Endothelial cell of umbilical vein (primary cell): ENCODE measurements around the gene SLC28A1. TPM values are rescaled to one million over a fixed set of nuclear protein-coding genes. Genes with fewer than 3 reads are reported as not detected.

Experiments used
- BruUV-seq: library from RNA; stranded (reverse); fragments of 400-500 nt; replicated peaks from 2 replicates; lab custom pipeline; 2021; lab: Mats Ljungman, UMichigan
- CTCF ChIA-PET: fragments of 300-600, 350-600 bp; sonication (Branson Sonifier 250); formaldehyde crosslinking; loops from one replicate; lab custom pipeline; 2021; ENCODE audit warnings: antibody characterized with exemption, inconsistent platforms; lab: Charles Lee
- POLR2A ChIA-PET: fragments of 300-600, 350-600 bp; sonication (Branson Sonifier 250); formaldehyde crosslinking; loops from one replicate; lab custom pipeline; 2021; ENCODE audit warnings: antibody characterized with exemption, inconsistent platforms; lab: Charles Lee
- DNase-seq: peaks from one replicate; pipeline ENCODE4 v3.0.0-alpha.2; 2011; ENCODE audit warnings: low read depth, low spot score
- FAIRE-seq: peaks from 2 replicates; lab custom pipeline; 2011; peaks lifted over from hg19 to GRCh38; lab: Jason Lieb, UNC
- H2AFZ ChIP-seq: 2 replicates; pipeline ENCODE4 v1.6.0; 2012; ENCODE audit warnings: low read depth, low read length, control low read depth, inconsistent platforms
- H3K27ac ChIP-seq: 2 replicates; pipeline ENCODE4 v1.5.1; 2011; ENCODE audit warnings: low read depth, mild to moderate bottlenecking, control low read depth, low read length, moderate library complexity; ENCODE audit not compliant: insufficient read depth
- H3K27me3 ChIP-seq, 2 experiments: 2 replicates each; pipeline versions ENCODE4 v1.6.0 to v1.6.1; 2011; ENCODE audit warnings: low read length in 2 of 2, mixed read lengths in 1 of 2; ENCODE audit not compliant: control insufficient read depth in 2 of 2, insufficient read depth in 2 of 2
- H3K36me3 ChIP-seq, 2 experiments: 2 replicates in 1 of 2; 3 replicates in 1 of 2; pipeline ENCODE4 v1.5.1; 2011; ENCODE audit warnings: low read length in 2 of 2, mild to moderate bottlenecking in 1 of 2, moderate library complexity in 1 of 2; ENCODE audit not compliant: control insufficient read depth in 2 of 2, insufficient read depth in 2 of 2; ENCODE audit errors: extremely low read depth in 1 of 2
- H3K4me1 ChIP-seq: 3 replicates; pipeline ENCODE4 v1.5.1; 2011; ENCODE audit warnings: mild to moderate bottlenecking, low read length; ENCODE audit not compliant: control insufficient read depth, insufficient read depth; ENCODE audit errors: extremely low read depth
- H3K4me2 ChIP-seq: 2 replicates; pipeline ENCODE4 v1.6.1; 2011; ENCODE audit warnings: low read length, control low read depth, mixed read lengths; ENCODE audit not compliant: insufficient read depth
- H3K4me3 ChIP-seq, 3 experiments: fragments of 200-600 bp in 1 of 3; sonication (generic), shearing (Covaris generic) in 1 of 3; replicated peaks in 1 of 3; 2 replicates each; pipeline ENCODE4 v1.5.1; 2011 to 2016; ENCODE audit warnings: control low read depth in 3 of 3, low read length in 3 of 3, mild to moderate bottlenecking in 2 of 3, inconsistent platforms in 1 of 3, low read depth in 1 of 3, moderate library complexity in 1 of 3; ENCODE audit not compliant: insufficient read depth in 1 of 3
- H3K79me2 ChIP-seq: 2 replicates; pipeline ENCODE4 v1.6.0; 2012; ENCODE audit warnings: low read length, inconsistent platforms; ENCODE audit not compliant: control insufficient read depth, insufficient read depth
- H3K9ac ChIP-seq: replicated peaks from 2 replicates; pipeline ENCODE3; 2011; ENCODE audit warnings: low read length, control low read depth; ENCODE audit not compliant: insufficient read depth; ENCODE audit errors: extremely low read depth
- H3K9me1 ChIP-seq: replicated peaks from 3 replicates; pipeline ENCODE4 v1.6.0; 2011; ENCODE audit warnings: mild to moderate bottlenecking, low read length; ENCODE audit not compliant: control insufficient read depth, insufficient read depth; ENCODE audit errors: extremely low read depth
- H3K9me3 ChIP-seq: replicated peaks from 2 replicates; pipeline ENCODE4 v1.5.1; 2012; ENCODE audit warnings: low read length, inconsistent platforms; ENCODE audit not compliant: control insufficient read depth, insufficient read depth
- H4K20me1 ChIP-seq: replicated peaks from 2 replicates; pipeline ENCODE3; 2011; ENCODE audit warnings: mild to moderate bottlenecking, low read length; ENCODE audit not compliant: control insufficient read depth, insufficient read depth; ENCODE audit errors: extremely low read depth
- EZH2 ChIP-seq: IDR thresholded peaks from 2 replicates; pipeline ENCODE4 v1.6.1; 2012; ENCODE audit warnings: borderline replicate concordance, low read depth, mild to moderate bottlenecking, moderate library complexity, low read length, inconsistent platforms; ENCODE audit not compliant: severe bottlenecking
- FOS ChIP-seq: IDR thresholded peaks from 2 replicates; pipeline ENCODE4 v1.6.1; 2011; ENCODE audit warnings: mild to moderate bottlenecking, low read length, moderate library complexity, borderline replicate concordance; ENCODE audit not compliant: insufficient read depth
- GATA2 ChIP-seq: IDR thresholded peaks from 2 replicates; pipeline ENCODE4 v1.7.0; 2011; ENCODE audit warnings: low read depth, mild to moderate bottlenecking, moderate library complexity, mixed read lengths, low read length; ENCODE audit not compliant: insufficient read length, insufficient read depth
- JUN ChIP-seq: IDR thresholded peaks from 2 replicates; pipeline ENCODE4 v1.6.1; 2011; ENCODE audit warnings: borderline replicate concordance, low read depth; ENCODE audit not compliant: insufficient read length, insufficient read depth
- MYC ChIP-seq: IDR thresholded peaks from one replicate; pipeline ENCODE4 v1.6.1; 2011; ENCODE audit warnings: mild to moderate bottlenecking, low read depth, low read length
- POLR2A ChIP-seq: IDR thresholded peaks from 2 replicates; pipeline ENCODE4 v1.6.1; 2012; ENCODE audit warnings: low read depth, mild to moderate bottlenecking, control low read depth, low read length
- POLR2AphosphoS5 ChIP-seq: IDR thresholded peaks from 2 replicates; pipeline ENCODE4 v1.6.1; 2012; ENCODE audit warnings: low read depth, mild to moderate bottlenecking, control low read depth, low read length, moderate library complexity; ENCODE audit not compliant: insufficient read depth
- dilution Hi-C: fragments of 300-500 bp; cut with MboI; formaldehyde crosslinking; loops from one replicate; pipeline ENCODE4 v1.15.0; 2019; ENCODE audit warnings: low sequenced_read_pairs; ENCODE audit not compliant: extremely low pct_ligation_motif_present
- intact Hi-C: fragments of 100-400 bp; cut with micrococcal nuclease; formaldehyde crosslinking; loops from one replicate; pipeline ENCODE4 v1.10.0; 2022
- polyA plus RNA-seq, 4 experiments: library from polyadenylated mRNA; depleted of rRNA in 3 of 4; stranded (reverse) in 3 of 4; unstranded in 1 of 4; fragments of >200 nt; gene quantifications; 2 replicates each; pipeline versions ENCODE4 v1.2.1 to v1.2.3, GENCODE V29; 2011 to 2012; ENCODE audit warnings: missing spikeins in 1 of 4
- total RNA-seq: library from RNA; stranded (reverse); gene quantifications from 2 replicates; pipeline ENCODE4 v1.2.3, GENCODE V29; 2021
- TF ChIP-seq, protein P1 (sequence below), 2 donors: IDR thresholded peaks; 1 replicate in 1 of 2; 2 replicates in 1 of 2; pipeline ENCODE4 v1.5.1; 2011; ENCODE audit warnings: low read length in 2 of 2, mild to moderate bottlenecking in 2 of 2, moderate library complexity in 2 of 2, control low read depth in 1 of 2, inconsistent platforms in 1 of 2, low read depth in 1 of 2; ENCODE audit not compliant: insufficient read depth in 1 of 2; ENCODE audit errors: extremely low read depth in 1 of 2
- TF ChIP-seq, protein P2 (sequence below): IDR thresholded peaks from 2 replicates; pipeline ENCODE4 v1.6.1; 2011; ENCODE audit not compliant: insufficient read depth, insufficient read length

Gene SLC28A1
- total and polyA plus RNA-seq, 2 donors (not counting 3 experiments of a cell fraction or from before 2014, with no cell fraction given), result not detected

DNA sequence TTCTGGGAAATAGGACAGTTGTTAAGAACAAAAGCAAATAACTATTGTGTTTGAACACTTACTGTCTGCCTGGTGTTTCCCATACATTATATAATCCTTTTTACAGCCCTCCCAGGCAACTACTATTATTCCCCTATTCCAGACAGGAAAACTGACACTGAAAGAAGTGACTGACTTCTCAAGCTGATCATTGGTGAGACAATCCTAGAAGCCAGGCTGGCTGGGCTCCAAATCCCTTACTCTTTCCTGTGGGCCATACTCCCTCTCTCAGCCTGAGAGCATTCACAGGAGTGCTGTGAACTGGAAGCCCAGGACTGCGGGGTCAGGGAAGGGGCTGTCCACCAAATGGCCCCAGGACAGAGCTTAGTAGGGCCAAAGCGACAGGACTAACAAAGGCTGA, 58.0 kb downstream of the SLC28A1 start:
- H3K79me2 ChIP-seq, result no peaks in the 10 kb centered on the region
- H3K27ac ChIP-seq, result no peak overlapping the region
- H3K36me3 ChIP-seq, result no peaks in the 10 kb centered on the region
- no peak overlapping the region for H2AFZ ChIP-seq
- TF ChIP-seq POLR2AphosphoS5 (no peak), JUN (no peak), MYC (no peak), GATA2 (no peak), FOS (no peak), POLR2A (no peak), EZH2 (no peak)
- TF ChIP-seq, protein P1, sequence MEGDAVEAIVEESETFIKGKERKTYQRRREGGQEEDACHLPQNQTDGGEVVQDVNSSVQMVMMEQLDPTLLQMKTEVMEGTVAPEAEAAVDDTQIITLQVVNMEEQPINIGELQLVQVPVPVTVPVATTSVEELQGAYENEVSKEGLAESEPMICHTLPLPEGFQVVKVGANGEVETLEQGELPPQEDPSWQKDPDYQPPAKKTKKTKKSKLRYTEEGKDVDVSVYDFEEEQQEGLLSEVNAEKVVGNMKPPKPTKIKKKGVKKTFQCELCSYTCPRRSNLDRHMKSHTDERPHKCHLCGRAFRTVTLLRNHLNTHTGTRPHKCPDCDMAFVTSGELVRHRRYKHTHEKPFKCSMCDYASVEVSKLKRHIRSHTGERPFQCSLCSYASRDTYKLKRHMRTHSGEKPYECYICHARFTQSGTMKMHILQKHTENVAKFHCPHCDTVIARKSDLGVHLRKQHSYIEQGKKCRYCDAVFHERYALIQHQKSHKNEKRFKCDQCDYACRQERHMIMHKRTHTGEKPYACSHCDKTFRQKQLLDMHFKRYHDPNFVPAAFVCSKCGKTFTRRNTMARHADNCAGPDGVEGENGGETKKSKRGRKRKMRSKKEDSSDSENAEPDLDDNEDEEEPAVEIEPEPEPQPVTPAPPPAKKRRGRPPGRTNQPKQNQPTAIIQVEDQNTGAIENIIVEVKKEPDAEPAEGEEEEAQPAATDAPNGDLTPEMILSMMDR (IDR thresholded peaks at IDR 0.05; ENCODE audit: extremely low read depth in 1 of 2, insufficient read depth in 1 of 2, low read depth in 1 of 2, low read length in 2 of 2), result no peak
- TF ChIP-seq, protein P2, sequence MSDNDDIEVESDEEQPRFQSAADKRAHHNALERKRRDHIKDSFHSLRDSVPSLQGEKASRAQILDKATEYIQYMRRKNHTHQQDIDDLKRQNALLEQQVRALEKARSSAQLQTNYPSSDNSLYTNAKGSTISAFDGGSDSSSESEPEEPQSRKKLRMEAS, result no peak
- peaks cover under 1% of the 10 kb centered on the region for H3K4me1 ChIP-seq
- dilution Hi-C loops (no loop called here), intact Hi-C loops (no loop called here)
- no peaks in the 10 kb centered on the region for H3K9me3 ChIP-seq
- BruUV-seq, result no TSS peak
- H3K9ac ChIP-seq, result no peak overlapping the region
- no peaks in the 10 kb centered on the region for H4K20me1 ChIP-seq
- H3K4me2 ChIP-seq, result no peak overlapping the region
- ChIA-PET CTCF (interaction anchor here (1.0 to 2.2 kb wide), 2 partner anchors 13 to 14 kb away, joined by 5 to 7 read pairs; no protein-coding TSS in a partner anchor), POLR2A (no interaction called here)
- no peak overlapping the region for H3K4me3 ChIP-seq
- FAIRE-seq (no peak), DNase-seq (no peak)
- no peaks in the 10 kb centered on the region for H3K9me1 ChIP-seq
- H3K27me3 ChIP-seq, result no peaks in the 10 kb centered on the region
